NCI-H748 treated with DMSO at 0.1 percent for 48 hours (cell line): ENCODE measurements around the gene PDE1C.
"Not testable (repeated sequence)": the region's sequence is repeated elsewhere in the genome, so short reads cannot be mapped to it uniquely, and the experiment has no call there.

Experiments used
- DNase-seq: peaks from one replicate; lab custom pipeline; 2025; lab: John Stamatoyannopoulos, UW

Gene PDE1C

DNA sequence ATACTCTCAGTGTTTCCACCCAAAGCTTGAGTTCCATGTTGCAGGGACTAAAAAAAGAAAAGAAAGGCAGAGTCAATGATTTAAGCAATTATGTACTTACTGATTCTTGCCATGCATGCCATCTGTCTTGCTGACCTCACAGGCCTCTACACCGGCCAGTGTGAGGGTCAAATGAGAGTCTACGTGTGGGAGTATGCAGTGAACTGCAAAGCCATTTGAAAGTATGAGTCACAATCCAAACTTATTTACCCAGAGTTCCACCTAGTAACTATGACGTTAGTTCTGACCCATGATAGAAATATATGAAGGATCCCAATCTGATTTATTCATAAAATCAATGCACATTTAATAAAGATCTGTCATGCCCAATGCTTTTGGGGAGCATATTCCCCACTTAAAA is 26.5 kb downstream of the PDE1C start:
- DNase-seq = no peak

DNA sequence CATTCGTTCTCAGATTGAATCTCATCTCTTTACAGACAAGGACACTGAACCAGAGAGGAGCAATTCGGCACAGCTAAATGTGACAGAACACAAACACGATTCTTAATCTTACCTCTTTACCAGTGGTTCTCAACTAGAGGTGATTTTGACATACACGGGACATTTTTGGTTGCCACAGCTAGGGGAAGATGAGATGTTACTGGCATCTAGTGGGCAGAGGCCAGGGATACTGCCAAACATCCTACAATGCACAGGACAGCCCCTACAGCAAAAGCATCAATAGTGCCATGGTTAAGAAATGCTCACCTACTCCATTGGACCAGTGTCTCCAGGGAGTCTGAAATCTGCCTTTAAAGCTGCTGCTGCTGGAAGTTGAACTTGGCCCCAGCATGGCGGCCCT is 27.3 kb downstream of the PDE1C start:
- no peak for DNase-seq

DNA sequence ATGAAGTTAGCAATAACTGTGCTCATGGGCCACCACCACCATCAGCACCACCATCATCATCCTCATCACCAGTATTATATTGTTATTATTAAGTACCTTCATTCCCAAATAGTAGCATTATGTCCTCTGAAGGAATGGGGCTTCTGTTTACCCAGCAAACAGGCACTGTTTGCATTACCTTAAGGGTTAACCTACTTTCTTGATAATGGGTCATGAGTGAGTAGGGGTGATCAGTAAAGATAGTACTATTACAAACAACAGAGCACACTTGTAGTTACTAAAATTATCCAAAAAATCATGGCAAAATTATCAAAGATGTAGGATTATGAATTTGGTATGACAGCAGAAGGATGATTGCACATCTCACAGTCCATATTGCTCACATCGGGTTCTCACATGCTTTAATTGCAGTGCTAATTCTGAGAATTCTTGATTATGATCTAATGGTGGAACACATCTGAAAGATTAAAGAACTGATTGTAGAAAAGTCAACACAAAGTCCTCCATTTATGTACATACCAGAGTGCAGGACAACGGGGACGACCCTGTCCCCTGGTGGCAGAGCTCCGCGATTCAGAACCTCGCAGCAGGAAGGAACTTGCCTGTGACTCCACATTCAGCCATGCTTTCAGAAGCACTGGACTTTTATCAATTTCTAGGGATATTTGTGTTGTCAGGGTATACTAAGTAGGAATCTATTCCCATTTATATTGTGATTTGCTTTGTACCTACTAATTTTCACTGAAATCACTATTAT is 31.0 kb downstream of the PDE1C start:
- DNase-seq = no peak

DNA sequence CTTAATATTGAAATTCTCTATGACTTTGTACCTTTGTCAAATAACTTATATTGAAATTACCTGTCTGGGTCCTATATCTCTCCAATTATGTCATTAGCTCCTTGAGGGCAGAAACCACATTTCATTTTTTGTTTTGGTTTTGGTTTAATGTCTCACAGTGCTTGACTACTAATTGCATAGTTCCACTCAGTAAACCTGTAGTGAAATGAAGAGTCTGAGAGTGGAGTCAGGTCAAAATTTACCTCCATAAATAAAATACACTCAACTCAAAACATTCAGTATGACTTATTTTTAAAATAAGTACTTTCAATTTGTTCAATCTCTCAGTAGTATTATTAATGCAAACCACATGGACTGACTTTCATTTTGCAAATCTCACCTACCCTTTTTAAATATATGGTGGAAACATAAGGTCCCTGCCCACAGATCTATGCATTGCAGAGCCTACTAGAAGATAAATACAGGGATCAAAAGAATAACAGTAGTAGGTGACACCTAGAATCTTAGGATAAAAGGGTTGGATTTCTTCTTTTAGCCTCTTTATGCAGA is 32.5 kb downstream of the PDE1C start:
- no peak for DNase-seq

DNA sequence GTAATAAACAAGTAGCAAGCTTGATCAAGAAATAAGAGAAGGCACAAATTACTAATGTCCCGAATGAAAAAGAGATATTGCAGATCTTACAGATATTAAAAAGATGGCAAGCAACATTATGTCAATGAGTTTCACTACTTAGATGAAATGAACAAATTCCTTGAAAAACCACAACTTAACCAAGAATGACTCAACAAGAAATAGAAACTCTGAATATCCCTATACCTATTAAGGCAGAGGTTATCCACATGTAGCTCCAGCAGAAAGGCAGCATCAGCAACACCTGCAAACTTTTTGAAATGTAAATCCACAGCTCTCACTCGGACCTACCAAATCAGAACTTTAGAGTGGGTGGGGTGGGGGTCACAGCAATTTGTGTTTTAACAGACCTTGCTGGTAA is 33.6 kb downstream of the PDE1C start:
- DNase-seq = no peak

DNA sequence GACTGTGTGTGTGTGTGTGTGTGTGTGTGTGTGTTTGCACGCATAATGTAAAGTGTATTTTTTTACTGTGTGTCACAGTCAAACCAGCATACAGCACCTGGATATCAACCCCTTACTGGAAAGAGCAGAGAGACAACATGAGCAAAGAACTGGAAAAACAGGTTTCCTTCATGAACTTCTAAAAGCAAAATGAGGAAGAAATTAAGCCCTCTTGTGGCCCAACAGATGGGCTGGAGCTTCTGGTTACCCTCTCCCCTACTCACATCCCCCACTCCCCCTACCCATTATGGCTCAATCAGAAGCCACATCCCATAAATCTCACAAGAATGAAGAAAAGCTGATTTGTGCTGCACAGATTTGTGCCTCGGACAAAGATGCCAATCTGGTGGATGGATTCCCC is 36.2 kb downstream of the PDE1C start:
- DNase-seq = peak; percentile 67

DNA sequence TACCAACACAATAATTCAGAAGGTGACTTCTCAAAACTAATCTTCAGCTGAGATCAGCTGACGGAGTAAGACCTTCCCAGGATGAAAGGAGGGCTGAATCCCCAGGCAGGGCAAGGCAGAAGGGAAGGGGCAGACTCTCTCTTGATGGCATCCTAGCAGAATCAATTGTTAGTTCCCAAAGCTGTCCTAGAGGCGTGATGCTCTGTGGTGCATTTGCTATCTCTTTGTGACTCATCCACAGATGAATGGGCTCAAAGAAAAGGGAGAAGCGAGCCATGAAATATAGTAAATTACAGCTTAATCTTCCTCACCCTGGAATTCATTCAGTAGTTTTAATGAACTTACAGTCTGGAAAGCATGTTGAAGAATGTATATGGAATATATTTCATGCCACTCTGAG is 37.2 kb downstream of the PDE1C start:
- no peak for DNase-seq

DNA sequence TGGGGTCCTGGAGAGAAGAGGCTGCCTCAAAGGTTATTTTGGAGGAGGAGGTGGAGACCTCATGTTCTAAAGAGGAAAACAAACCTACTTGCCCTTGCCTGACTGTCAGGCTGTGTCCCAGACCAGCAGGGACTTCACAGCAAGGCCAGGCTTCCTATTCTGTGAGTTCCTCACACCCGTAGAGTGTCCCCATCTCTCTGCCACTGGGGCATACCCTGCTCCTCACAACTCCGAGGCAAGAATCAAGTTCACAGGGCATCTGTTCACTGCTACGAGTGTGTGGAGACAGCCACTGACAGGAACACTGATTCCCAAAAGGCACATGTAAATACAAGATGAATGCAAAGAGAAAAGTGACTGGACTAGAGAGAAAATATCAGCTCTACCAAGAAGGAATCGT is 38.0 kb downstream of the PDE1C start:
- no peak for DNase-seq

DNA sequence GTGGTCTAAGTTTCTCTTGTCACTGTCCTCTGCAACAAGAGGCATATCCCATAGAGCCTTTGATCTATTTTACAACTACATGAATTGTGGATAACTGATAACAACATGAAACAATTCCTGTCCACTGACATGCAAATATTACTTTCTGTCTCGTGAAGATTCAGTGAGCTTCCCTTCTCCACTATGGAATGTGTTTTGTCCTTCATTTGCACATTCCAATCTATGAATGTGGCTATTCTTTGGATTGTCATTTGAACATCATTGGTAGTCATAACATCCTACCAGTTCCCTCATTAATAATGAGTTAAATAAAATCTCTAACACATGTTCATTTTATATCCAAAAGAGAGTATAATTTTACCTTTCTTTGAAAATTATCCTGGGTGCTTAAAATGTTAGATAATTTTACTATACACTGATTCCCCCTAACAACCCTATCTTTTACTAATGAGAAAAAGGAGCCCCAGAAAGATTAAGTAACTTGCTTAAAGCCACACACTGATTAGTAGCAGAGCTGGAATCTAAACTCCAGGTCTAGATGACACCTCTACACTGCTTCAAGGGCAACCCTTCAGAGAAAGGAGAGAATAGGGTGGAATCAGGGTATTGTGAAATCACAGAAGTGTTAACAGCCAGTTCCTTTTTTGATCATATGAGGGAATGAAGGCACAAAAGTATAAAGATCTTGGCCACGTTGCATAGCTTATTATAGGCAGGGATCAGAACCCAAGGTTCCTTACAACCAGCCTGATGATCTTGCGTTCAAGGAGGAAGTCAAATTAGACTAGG is 39.1 kb downstream of the PDE1C start:
- no peak for DNase-seq

DNA sequence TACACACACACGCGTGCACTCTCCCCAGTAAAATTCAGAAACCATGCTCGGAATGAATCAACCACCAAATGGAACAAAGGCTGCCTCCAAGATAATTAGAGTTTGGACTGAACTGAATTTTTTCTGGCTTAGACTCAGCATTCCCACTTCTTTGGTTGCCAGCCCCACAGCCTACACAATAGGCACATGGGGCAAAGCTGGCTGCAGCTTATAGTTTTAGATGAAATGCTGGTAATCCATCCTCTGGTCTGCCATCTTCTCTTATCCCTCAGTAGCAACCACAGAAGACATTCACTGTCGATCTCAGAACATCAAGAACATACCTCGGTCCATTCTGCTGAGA is 44.2 kb downstream of the PDE1C start:
- DNase-seq = no peak

DNA sequence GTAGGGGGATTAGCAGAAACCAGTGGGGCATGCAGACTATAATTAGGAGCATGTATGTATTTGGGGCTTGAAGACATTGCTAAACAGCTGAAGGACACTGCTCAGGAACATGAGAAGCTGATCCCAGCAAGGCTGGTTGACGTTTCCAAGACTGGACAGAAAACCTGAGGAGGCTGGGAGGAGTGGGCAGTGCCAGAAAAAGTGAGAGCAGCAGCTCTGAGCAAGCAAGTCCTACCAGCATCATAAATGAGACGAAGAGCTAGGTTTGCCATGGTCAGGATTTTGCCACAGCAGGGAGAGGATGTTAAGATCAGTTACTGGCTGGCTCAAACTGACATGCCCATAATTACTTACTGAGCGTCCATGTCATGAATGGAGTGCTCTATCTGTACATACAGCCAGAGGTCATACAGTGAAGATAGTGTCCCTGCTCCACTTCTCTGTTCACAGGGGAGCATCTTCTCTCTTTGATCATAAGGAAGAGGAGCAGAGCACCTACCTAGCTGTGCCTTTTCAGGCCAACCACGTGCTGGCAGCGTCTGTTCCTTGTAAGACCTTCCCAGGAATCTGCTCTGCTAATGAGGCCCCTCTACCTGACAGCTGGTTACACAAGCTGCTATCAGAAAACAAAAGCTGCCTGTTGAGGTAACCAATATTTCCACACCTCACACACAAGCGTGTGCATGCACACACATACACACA is 44.7 kb downstream of the PDE1C start:
- no peak for DNase-seq

DNA sequence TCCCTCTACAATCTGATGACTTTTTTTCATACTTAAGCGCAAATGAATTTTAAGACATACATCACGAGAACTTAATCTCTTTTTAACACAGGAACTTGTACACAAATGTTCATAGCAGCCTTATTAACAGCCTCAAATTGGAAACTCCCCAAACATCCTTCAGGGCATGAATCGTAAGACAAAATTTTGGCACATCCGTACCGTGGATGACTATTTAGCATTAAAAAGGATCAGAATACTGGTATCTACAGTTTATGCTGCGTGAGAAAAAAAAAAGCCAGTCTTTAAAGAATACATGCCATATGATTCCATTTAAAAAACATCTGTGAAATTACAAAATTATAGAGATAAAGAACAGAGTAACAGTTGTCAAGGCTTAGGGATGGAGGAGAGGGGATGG is 46.8 kb downstream of the PDE1C start:
- no peak for DNase-seq

DNA sequence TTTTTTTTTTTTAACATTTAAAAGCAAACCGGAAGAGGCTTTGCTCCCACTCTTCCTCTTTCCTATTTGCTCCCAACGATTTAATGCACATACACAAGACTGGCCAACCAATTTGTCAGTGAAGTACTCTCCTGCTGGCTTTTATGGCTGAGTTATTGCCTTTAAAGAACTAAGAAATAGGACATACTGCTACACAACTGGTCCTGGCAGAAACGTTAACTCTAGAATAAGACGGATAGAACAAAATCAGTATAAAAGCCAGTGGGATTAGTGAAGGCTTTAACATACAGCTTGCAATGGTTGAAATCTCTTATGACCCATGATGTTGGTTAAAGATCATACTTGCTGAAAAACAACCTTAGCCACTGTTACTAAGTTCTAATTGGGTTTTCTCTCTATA is 47.2 kb downstream of the PDE1C start:
- no peak for DNase-seq

DNA sequence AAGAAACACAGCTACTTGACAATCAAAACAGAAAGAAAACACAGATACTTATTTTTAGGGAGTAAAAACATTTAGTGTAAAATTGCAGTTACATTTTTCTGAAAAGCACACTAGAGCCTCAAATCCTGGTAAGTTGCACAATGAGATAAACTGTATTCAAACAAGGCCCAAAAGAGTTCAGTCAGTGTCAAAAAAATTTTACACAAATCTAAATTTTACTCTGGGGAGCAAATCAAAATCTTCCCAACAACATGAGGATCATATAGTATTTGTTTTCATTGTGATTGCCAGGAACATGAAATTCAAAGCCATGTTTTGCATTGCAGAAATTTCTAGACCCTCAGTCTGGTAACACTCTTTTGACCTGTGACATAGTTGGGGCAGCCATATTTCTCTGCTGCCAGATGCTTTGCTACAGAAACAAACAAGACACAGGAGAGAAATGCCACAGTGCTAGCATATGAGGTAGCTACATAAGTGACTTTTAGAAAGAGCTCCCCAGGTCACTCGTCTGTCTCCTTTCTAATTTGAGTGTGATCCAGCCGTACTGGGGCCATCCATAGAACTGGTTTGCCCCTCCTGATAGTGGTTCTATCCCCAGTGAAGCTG is 49.6 kb downstream of the PDE1C start:
- DNase-seq = no peak

DNA sequence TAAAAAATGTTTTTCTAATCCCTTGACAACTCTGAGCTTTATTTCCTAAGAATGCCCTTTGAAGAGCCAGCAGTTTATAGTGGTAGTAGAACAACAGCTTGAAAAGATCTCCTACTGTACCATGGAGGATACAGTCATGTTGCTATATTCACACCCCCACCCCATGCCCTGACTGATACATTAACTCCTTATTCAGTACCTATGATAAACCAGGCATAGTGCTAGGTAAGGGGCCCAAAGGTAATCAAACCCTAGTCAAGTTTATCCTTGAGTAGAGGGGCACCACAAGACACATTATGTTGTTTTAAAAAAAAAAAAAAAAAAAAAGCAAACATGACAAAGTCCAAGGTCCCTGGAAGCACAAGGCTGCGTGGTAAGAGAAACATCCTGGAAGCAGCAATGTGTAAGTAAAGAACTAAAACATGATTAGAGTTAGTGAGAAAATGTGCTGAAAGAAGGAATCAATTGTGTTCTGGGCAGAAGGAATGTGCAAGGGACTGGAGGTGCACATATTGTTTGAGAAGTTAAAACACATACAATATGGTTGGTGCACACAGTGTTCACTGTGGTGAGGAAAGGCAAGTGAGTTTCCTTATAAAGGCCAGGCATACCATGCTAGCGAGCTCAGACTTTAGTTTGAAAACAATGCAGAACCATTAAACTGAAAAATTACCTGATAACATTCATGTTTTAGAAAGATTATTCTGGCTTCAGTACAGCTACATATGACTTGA is 51.2 kb downstream of the PDE1C start:
- no peak for DNase-seq

DNA sequence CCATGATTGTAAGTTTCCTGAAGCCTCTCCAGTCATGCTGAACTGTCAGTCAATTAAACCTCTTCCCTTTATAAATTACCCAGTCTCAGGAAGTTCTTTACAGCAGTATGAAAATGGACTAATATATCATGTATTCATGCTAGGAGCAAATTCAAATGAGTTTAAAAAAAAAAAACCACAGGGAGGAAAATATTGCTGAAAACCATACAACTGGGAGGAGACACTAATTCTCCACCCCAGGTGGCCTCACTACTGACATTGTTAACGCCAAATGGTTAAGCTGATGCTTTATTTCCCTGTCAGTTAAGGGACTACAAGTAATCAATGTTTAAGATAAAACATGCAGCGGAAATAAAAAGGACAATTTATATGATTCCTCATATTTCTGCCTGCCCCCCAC is 55.1 kb downstream of the PDE1C start:
- no peak for DNase-seq

DNA sequence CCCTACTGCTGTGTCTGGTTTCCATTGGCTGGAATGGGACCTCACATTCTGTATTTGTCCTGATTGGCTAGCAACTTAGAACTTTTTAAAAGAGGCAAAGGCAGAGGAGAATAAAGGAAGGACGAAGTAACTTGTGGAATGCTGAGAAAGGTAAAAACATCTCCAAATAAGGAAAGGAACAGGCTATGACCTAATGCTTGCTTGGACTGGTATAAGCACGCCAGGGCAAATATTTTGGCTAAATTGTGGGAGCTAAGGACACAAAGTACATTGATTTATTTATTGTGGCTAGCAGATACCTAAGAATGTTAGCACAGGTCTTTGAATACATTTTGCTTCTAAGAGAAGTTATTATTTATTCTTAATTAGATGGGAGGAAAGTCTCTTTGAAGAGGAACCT is 56.7 kb downstream of the PDE1C start:
- DNase-seq = not testable (repeated sequence)

DNA sequence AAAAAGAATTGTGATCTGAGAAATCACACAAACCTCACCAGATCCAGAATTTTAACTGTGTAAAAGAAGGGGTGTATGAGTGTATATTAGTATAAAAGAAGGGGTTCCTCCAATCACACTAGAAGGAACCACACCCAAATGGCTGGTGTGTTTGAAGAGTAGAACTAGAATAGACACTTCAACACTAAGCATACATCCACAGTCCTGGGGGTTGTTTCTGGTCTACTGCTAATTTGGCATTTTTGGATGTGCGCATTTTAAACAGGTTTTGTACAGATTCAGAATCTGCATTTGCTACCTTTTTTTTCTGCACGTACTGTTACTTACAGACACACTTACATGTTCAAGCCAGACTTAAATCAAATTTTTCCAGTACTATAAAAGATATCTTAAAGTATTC is 64.6 kb downstream of the PDE1C start:
- no peak for DNase-seq

DNA sequence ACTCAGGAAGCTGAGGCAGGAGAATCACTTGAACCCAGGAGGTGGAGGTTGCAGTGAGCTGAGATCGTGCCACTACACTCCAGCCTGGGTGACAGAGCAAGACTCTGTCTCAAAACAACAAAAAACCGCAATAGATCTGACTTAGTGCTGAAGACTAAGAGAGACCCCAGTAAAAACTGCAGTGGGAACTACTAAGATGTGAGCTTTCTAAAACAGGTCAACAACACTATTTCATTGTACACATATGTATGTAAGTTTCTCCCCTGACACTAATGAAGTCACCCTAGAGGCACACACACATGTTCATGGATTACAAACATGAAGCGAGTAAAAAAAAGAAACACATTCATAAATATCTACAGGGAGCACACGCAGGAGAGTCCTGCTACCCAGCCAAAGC is 68.3 kb downstream of the PDE1C start:
- DNase-seq = no peak

DNA sequence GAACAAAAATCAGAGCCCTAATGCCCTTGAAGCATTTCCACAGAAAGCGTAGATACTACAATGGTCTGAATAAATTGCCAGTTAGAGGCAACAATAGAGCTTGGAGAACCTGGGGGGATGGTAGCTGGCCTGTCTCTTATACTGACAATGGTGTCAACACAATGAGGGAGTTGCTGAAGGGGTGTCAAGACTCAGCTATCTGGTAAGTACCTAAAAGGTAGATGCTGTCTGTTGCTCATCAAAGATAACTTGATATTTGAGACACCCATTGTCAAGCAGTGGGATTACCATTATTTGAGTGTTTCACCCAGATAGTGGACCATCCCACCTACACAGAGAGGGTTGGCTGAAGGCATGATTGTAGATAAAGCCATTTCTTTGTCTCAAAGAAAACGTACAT is 72.8 kb downstream of the PDE1C start:
- DNase-seq = no peak

DNA sequence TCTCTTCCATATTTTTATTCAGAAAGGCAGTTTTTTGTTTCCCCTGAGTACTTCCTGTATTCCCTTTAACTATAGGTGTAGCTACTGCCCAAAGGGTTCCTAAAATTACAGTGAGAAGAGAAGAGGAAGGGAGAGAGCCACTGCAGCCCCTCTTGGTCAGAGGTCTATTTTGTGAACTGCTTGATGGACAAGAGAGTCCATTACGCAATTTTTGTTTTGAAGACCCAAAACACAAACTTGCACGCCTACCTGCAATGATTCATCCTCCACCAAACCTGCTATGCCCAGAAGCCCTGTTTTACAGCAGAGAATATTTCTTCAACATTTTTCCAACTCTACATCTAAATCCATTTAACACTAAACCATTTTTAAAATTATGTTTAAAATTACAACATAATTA is 75.1 kb downstream of the PDE1C start:
- no peak for DNase-seq

DNA sequence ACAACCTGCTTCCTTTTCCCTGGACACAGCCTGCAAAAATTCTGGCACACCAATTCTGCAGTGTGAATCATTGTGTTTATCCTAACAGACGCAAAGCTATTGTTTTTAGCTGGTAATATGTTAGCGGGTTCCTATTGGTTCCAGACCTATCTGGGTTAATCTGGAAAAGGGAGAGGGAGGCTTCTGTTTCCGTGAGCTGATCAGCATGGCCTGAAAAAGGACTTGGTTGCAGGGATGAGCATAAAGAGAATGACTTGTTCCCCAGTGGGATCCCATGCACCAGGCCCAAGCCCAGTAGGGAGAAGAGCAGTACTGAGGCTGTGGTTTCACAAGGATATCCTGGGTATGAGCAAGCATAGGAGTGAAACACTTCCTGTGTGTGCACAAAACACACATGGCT is 78.4 kb downstream of the PDE1C start:
- no peak for DNase-seq
